Neuron (in vitro differentiated cells): Measurements from ENCODE around the gene RBBP4.
"Not testable (repeated sequence)": the region's sequence is repeated elsewhere in the genome, so short reads cannot be mapped to it uniquely, and the experiment has no call there.

Experiments used
- H2AFZ ChIP-seq: one replicate; pipeline ENCODE4 v1.6.1; 2013; ENCODE audit warnings: low read depth, mild to moderate bottlenecking, inconsistent platforms, low read length, moderate library complexity
- H3K27me3 ChIP-seq: one replicate; pipeline ENCODE4 v1.6.1; 2013; ENCODE audit warnings: low read length; ENCODE audit not compliant: insufficient read depth
- H3K36me3 ChIP-seq: one replicate; pipeline ENCODE4 v1.6.1; 2013; ENCODE audit warnings: low read length; ENCODE audit not compliant: insufficient read depth
- H3K4me1 ChIP-seq: one replicate; pipeline ENCODE4 v1.6.1; 2013; ENCODE audit warnings: low read length; ENCODE audit not compliant: insufficient read depth
- H3K4me3 ChIP-seq: 2 replicates; pipeline ENCODE4 v1.5.1; 2013; ENCODE audit warnings: mild to moderate bottlenecking, low read length, moderate library complexity
- H3K9me3 ChIP-seq: one replicate; pipeline ENCODE4 v1.6.1; 2013; ENCODE audit warnings: low read length

Gene RBBP4

DNA sequence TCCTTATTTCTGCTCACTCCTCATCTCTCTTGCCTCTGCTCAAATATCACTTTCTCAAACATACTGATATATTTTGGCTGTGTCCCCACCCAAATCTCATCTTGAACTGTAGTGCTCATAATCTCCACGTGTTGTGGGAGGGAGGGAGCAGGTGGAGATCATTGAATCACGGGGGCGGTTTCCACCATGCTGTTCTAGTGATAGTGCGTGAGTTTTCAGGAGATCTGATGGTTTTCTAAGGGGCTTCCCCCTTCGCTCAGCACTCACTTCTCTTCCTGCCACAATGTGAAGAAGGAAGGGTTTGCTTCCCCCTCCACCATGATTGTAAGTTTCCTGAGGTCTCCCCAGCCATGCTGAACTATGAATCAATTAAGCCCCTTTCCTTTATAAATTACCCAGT is 27.2 kb upstream of the RBBP4 start:
- no peak overlapping the region for H2AFZ ChIP-seq
- peaks cover 36% of the 10 kb centered on the region for H3K36me3 ChIP-seq
- H3K4me1 ChIP-seq: no peaks in the 10 kb centered on the region
- no peaks in the 10 kb centered on the region for H3K9me3 ChIP-seq
- H3K27me3 ChIP-seq: no peaks in the 10 kb centered on the region
- H3K4me3 ChIP-seq: no peak overlapping the region

DNA sequence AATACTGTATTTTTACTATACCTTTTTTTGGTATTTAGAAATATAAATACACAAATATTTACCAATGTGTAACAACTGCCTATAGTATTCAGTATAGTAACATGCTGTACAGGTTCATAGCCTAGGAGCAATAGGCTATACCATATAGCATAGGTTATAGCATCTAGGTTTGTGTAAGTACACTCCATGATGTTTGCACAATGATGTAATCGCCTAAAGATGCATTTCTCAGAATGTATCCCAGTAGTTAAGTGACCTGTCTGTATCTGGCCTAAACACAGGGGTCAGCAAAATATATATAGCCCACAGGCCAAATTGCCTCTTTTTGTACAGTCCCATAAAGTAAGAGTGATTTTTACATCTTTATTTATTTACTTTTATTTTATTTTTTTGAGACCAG is 24.8 kb upstream of the RBBP4 start:
- no peak overlapping the region for H2AFZ ChIP-seq
- H3K4me3 ChIP-seq: no peak overlapping the region
- H3K27me3 ChIP-seq: no peaks in the 10 kb centered on the region
- no peaks in the 10 kb centered on the region for H3K9me3 ChIP-seq
- no peaks in the 10 kb centered on the region for H3K4me1 ChIP-seq
- H3K36me3 ChIP-seq: peaks cover 38% of the 10 kb centered on the region

DNA sequence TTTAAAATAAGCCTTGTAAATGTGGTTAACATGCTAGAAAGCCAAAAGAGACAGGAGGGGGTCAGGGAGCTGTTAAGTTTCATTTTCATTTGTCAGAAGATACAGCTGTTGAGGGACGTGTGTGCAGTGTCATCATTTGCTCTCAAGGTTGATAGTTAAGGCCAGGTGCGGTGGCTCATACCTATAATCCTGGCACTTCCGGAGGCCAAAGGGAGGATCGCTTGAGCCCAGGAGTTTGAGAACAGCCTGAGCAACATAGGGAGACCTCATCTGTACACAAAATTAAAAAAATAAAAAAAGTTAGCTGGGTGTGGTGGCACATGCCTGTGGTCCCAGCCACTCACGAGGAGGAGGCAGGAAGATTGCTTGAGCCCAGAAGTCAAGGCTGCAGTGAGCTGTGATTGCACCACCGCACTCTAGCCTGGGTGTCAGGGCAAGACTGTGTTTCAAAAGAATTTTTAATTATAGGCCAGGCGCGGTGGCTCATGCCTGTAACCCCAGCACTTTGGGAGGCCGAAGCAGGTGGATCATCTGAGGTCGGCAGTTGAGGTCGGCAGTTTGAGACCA is 23.3 kb upstream of the RBBP4 start:
- Histone ChIP-seq H3K36me3 (peaks cover 41% of the 10 kb centered on the region), H3K4me3 (no peak overlapping the region), H2AFZ (no peak overlapping the region), H3K27me3 (no peaks in the 10 kb centered on the region), H3K4me1 (no peaks in the 10 kb centered on the region), H3K9me3 (no peaks in the 10 kb centered on the region)

DNA sequence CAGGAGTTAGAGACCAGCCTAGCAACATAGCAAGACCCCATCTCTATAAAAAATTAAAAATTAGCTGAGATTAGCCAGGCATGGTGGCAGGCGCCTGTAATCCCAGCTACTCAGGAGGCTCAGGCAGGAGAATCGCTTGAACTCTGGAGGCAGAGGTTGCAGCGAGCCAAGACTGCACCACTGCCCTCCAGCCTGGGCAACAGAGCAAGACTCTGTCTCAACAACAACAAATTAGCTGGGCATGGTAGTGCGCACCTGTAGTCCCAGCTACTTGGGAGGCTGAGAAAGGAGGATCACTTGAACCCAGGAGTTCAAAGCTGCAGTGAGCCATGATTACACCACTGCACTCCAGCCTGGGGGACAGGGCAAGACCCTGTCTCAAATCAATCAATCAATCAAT is 20.8 kb upstream of the RBBP4 start:
- not testable (repeated sequence) for H3K4me1 ChIP-seq, H3K4me3 ChIP-seq, H2AFZ ChIP-seq, H3K9me3 ChIP-seq, H3K27me3 ChIP-seq
- peaks cover 49% of the 10 kb centered on the region for H3K36me3 ChIP-seq

DNA sequence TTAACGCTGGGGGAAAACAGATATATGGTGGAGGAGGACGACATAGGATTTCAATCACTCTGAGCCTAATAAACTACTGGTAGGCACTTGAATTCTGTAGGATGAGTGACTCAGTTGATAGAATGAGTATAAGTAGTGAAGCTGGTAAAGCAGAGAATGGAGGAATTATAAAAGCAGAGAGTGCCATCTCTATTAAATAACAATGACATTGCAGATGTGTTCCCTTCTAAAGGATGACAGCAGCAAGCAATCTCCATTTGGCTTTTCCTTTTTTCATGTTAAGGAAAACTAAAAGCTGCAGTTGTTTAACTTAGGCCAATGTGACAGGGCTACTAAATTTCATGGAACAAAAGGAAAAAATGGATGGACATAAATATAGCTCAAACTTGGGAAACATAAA is 18.2 kb upstream of the RBBP4 start:
- Histone ChIP-seq H3K27me3 (no peaks in the 10 kb centered on the region), H3K9me3 (no peaks in the 10 kb centered on the region), H3K4me1 (peaks cover 10% of the 10 kb centered on the region), H3K36me3 (peaks cover 33% of the 10 kb centered on the region), H3K4me3 (no peak overlapping the region), H2AFZ (no peak overlapping the region)

DNA sequence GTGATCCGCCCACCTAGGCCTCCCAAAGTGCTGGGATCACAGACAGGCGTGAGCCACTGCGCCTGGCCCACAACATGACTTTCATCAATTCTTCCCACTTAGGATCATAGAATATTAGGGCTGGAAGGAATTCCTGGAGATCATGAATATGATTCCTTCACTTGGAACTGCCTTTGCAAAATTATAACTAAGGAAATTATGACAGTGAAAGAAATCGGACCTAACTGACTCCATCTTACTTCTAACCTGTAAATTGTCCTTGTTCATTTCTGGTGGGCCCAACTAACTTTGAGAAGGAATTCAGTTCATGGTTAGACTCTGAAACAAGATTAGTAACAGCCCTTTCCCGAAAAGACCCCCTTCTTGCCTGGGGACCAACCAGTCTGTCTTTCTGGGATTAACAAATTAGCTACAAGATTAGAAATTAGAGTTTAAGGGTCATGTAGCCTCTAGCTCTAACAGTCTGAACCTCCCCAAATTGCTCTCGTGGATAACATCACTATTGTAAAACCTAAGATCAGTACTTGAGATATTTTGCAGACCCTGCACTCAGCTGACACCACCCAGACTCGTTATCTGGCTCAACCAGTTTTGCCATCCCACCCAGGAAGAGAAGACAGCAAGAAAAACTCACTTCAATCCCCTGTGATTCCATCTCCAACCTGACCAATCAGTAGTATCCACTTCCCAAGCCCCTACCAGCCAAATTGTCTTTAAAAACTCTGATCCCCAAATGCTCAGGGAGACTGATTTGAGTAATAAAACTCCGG is 15.3 kb upstream of the RBBP4 start:
- H2AFZ ChIP-seq: no peak overlapping the region
- no peaks in the 10 kb centered on the region for H3K9me3 ChIP-seq
- H3K4me1 ChIP-seq: peaks cover 10% of the 10 kb centered on the region
- H3K36me3 ChIP-seq: peaks cover 23% of the 10 kb centered on the region
- H3K4me3 ChIP-seq: no peak overlapping the region
- no peaks in the 10 kb centered on the region for H3K27me3 ChIP-seq

DNA sequence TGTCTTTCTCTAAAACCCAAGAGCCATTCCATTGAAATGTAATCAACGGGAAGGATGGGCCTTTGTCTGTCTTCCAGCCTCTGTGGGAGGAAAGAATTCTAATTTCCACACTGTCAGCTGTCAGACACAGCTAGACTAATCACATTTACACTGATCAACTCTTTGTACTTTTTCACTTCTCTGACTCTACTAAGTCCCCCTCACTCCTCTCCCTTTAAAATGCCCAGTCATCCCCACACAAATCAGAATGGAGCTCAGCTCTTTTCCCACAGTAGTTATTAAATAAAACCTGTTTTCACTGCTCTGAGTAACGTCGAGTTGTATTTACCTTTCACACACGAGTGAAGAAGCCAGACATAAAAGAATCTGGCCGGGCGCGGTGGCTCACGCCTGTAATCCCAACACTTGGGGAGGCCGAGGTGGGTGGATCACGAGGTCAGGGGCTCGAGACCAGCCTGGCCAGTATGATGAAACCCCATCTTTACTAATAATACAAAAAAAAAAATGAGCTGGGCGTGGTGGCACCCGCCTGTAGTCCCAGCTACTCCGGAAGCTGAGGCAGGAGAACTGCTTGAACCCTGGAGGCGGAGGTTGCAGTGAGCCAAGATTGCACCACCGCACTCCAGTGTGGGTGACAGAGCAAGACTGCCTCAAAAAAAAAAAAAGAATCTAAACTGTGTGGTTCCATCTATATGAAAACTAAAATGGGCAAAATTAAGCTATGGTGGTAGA is 13.9 kb upstream of the RBBP4 start:
- H3K27me3 ChIP-seq: no peaks in the 10 kb centered on the region
- H2AFZ ChIP-seq: no peak overlapping the region
- H3K36me3 ChIP-seq: peaks cover 16% of the 10 kb centered on the region
- H3K4me1 ChIP-seq: peaks cover 10% of the 10 kb centered on the region
- H3K9me3 ChIP-seq: no peaks in the 10 kb centered on the region
- no peak overlapping the region for H3K4me3 ChIP-seq

DNA sequence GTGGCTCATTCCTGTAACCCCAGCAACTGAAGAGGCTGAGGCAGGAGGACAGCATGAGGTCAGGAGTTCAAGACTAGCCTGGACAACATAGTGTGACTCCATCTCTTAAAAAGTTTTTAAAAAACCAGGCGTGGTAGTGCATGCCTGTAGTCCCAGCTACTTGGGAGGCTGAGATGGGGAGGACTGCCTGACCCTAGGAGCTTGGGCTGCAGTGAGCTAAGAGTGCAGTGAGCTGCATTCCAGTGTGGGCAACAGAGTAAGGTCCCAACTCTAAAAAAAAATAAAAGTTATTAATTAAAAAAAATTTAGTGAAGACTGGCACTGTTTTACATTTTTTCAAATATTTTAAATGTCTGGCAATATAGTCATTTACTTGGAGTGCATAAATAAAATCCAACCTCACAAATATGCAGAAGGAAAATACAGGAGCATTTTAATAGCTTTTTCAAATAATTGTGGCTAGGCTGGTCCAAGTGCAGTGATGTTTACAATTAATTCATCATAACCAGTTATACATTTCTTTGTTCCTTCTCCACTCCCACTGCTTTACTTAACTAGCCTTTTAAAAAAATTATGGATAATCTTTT is 11.4 kb upstream of the RBBP4 start:
- H2AFZ ChIP-seq: no peak overlapping the region
- peaks cover 4% of the 10 kb centered on the region for H3K36me3 ChIP-seq
- peaks cover 10% of the 10 kb centered on the region for H3K4me1 ChIP-seq
- peaks cover 2% of the 10 kb centered on the region for H3K9me3 ChIP-seq
- no peaks in the 10 kb centered on the region for H3K27me3 ChIP-seq
- H3K4me3 ChIP-seq: no peak overlapping the region

DNA sequence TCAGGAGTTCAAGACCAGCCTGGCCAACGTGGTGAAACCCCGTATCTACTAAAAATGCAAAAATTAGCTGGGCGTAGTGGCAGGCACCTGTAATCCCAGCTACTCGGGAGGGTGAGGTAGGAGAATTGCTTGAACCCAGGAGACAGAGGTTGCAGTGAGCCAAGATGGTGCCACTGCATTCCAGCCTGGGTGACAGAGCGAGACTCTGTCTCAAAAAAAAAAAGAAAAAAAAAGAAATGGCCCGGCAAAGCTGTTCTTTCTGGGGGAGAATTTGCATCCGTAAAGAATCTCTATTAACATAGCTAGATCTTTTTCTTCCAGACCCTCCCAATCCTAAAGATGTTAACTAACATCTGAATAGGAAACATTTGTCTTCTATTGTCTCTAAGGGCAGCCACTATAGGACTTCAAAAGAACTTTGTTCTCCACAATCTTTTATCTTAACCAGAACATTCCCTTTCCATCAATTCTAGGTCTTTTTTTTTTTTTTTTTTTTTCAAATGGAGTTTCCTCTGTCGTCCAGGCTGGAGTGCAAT is 8.6 kb upstream of the RBBP4 start:
- H3K4me3 ChIP-seq, H3K36me3 ChIP-seq, H3K9me3 ChIP-seq, H3K27me3 ChIP-seq, H3K4me1 ChIP-seq, H2AFZ ChIP-seq: not testable (repeated sequence)

DNA sequence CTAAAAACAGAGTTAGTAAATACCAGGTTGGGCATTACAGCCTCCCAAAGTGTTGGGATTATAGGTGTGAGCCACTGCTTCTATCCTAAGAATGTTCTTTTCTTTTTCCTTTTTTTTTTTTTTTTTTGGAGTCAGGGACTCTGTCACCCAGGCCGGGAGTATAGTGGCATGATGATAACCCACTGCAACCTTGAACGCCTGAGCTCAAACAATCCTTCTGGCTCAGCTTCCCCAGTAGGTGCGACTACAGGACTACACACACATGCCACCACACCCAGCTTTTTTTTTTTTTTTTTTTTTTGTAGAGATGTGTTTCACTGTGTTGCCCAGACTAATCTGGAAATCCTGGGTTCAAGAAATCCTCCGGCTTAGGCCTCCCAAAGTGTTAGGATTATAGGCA is 6.6 kb upstream of the RBBP4 start:
- Histone ChIP-seq H3K27me3 (no peaks in the 10 kb centered on the region), H3K36me3 (peaks cover 9% of the 10 kb centered on the region), H3K4me1 (peaks cover 4% of the 10 kb centered on the region), H3K4me3 (no peak overlapping the region), H3K9me3 (peaks cover 2% of the 10 kb centered on the region), H2AFZ (no peak overlapping the region)

DNA sequence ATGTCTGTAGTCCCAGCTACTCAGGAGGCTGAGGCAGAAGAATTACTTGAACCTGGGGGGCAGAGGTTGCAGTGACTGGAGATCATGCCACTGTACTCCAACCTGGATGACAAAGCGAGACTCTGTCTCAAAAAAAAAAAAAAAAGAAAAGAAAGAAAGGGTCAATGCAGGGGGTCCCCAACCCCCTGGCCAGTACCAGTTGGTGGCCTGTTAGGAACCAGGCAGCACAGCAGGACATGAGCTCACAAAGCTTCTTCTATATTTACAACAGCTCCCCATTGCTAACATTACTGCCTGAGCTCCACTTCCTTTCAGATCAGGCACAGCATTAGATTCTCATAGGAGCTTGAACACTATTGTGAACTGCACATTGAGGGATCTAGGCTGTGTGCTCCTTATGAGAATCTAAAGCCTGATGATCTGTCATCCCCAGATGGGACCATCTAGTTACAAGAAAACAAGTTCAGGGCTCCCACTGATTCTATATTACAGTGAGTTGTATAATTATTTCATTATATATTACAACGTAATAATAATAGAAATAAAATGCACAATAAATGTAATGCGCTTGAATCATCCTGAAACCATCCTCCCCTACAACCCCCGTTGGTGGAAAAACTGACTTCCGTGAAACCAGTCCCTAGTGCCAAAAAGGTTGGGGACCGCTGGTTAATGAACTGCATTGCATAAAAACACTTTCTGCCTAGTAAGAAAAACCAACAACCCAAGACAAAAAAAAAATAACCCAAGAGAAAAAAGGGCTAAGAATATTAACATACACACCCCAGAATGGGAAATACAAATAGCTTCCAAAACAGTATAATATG is 3.5 kb upstream of the RBBP4 start:
- H2AFZ ChIP-seq: no peak overlapping the region
- H3K4me3 ChIP-seq: no peak overlapping the region
- peaks cover 16% of the 10 kb centered on the region for H3K36me3 ChIP-seq
- H3K9me3 ChIP-seq: peaks cover 2% of the 10 kb centered on the region
- no peaks in the 10 kb centered on the region for H3K27me3 ChIP-seq
- peaks cover 10% of the 10 kb centered on the region for H3K4me1 ChIP-seq

DNA sequence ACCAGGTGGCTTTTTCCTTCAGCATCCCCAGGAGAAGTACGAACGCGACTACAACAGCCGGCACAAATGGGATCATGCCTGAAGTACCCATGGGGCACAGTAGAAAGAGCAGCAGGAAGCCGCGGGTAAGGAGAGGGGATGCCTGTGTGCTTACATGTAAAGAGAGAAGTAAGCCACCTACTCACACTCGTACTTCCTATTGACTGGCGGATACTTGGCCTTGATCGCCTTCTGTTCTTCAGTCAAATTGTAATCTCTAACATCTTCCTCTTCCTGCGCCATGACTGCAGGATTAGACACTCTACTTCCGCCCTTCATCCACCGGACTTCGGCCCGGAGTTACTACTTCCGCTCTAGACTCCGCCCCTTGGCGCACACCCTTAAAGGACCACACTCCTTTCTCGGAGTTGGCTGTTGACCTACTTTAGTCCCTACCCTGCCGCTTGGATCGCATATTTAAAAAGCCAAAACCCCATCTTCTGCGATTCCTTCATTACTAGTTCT is 708 bp upstream of the RBBP4 start, which contains the start of gene ZBTB8OS:
Gene ZBTB8OS (minus strand): TSS at position 303 of the 504 bp plus-strand sequence. CDS start 21 bp downstream, at position 282.
- Histone ChIP-seq H3K9me3 (no peaks in the 10 kb centered on the region), H2AFZ (peak within 1 kb of the TSS; percentile 59), H3K27me3 (no peaks in the 10 kb centered on the region), H3K36me3 (peaks cover 37% of the 10 kb centered on the region), H3K4me3 (peak within 1 kb of the TSS; percentile 88), H3K4me1 (peaks cover 14% of the 10 kb centered on the region)
